Sigmoid colon (tissue), 4 donors: ENCODE data around the gene FSTL4.

ENCODE experiments used
- CTCF ChIP-seq, 4 experiments: fragments of 450-650 bp in 3 of 4; fragments of 200-600 bp in 1 of 4; IDR thresholded peaks; one replicate each; pipeline ENCODE4 v1.5.1; 2016 to 2019; ENCODE audit warnings: antibody characterized with exemption in 4 of 4, mild to moderate bottlenecking in 3 of 4, moderate library complexity in 2 of 4
- EP300 ChIP-seq, 4 donors: sonication (generic); formaldehyde crosslinking; IDR thresholded peaks; one replicate each; pipeline ENCODE4 v1.6.1; 2017; ENCODE audit warnings: antibody characterized with exemption in 4 of 4
- POLR2A ChIP-seq, 2 donors: fragments of 450-650 bp; IDR thresholded peaks; one replicate each; pipeline ENCODE4 v1.6.1; 2016; ENCODE audit warnings: antibody characterized with exemption in 2 of 2, mild to moderate bottlenecking in 2 of 2, moderate library complexity in 2 of 2
- POLR2AphosphoS5 ChIP-seq, 4 donors: sonication (generic); formaldehyde crosslinking; IDR thresholded peaks; one replicate each; pipeline ENCODE4 v1.6.1; 2017; ENCODE audit warnings: antibody characterized with exemption in 4 of 4

DNA sequence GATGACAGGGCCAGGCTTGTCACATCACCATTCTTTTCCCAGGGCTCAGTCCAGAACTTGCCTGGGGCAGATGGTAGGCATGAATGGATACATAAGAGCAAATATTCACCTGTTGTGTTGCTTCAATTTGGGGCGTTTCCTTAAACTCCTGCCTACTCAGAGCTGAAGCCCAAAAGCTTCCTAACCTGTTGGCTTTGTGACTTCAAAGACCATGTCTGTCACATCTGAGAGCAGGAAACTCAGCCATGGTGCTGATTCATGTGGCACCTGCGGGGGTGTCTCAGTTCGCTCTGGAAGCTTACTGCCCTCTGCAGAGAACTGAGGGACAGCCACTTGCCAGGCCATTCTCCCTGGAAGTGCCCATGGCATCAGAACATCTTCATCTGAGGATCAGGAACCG, 313.9 kb downstream of the FSTL4 start:
- TF ChIP-seq POLR2A (IDR thresholded peaks at IDR 0.05) = no peak
- no peak for TF ChIP-seq CTCF (IDR thresholded peaks at IDR 0.05)
- no peak for TF ChIP-seq POLR2AphosphoS5 (IDR thresholded peaks at IDR 0.05)
- no peak for TF ChIP-seq EP300 (IDR thresholded peaks at IDR 0.05)
